Brain microvascular endothelial cell (primary cell): Measurements from ENCODE around the gene GART.

Experiments used
- DNase-seq: peaks from one replicate; pipeline ENCODE4 v3.0.0-alpha.2; 2020
- H3K27ac ChIP-seq: fragments of 250-450 bp; sonication (Bioruptor Pico); 2 replicates; pipeline ENCODE4 v1.5.1; 2020; ENCODE audit warnings: mild to moderate bottlenecking, moderate library complexity
- H3K27me3 ChIP-seq: fragments of 250-450 bp; sonication (Bioruptor Pico); replicated peaks from 2 replicates; pipeline ENCODE4 v1.5.1; 2020; ENCODE audit warnings: mild to moderate bottlenecking
- H3K36me3 ChIP-seq: fragments of 250-450 bp; sonication (Bioruptor Pico); replicated peaks from 2 replicates; pipeline ENCODE4 v1.5.1; 2020; ENCODE audit warnings: mild to moderate bottlenecking
- H3K4me3 ChIP-seq: 2 replicates; pipeline ENCODE4 v1.5.1; 2011; ENCODE audit warnings: low read depth, mild to moderate bottlenecking, control low read depth, low read length, moderate library complexity
- CTCF ChIP-seq: IDR thresholded peaks from 2 replicates; pipeline ENCODE4 v1.5.1; 2011; ENCODE audit warnings: low read depth, mild to moderate bottlenecking, moderate library complexity, low read length, control low read depth, inconsistent platforms; ENCODE audit errors: missing control alignments
- in situ Hi-C: cut with HindIII; loops from 2 replicates; pipeline ENCODE4 v1.10.0; 2017; ENCODE audit warnings: low sequenced_read_pairs, low pct_ligation_motif_present

The GART gene

DNA sequence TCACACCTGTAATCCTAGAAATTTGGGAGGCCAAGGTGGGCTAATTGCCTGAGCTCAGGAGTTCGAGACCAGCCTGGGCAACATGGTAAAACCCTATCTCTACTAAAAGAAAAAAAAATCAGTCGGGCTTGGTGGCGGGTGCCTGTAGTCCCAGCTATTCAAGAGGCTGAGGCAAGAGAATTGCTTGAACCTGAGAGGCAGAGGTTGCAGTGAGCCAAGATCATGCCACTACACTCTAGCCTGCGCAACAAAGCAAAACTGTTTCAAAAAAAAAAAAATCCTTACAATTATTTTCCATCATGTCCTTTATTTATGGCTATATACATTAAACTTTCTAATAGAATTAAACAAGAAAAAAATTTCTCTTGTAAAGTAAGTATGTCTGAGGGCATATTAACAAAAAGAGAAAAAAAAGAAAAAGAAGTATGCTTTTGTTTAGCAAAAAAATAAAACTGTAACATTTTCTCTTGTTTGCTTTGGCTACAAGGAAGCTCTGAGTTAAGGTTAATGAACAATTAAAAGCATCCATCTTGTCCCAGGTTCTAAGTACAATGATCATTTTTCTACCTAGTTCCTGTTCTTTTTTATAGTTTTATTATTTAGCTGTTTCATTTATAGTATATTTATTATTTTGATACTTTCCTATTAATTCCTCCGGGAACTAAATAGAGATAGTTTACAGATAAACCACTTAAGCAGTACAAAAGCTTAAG is 80.2 kb downstream of the GART start:
- no peak for TF ChIP-seq CTCF
- H3K36me3 ChIP-seq: peaks cover 11% of the 10 kb centered on the region
- H3K4me3 ChIP-seq: no peak overlapping the region
- in situ Hi-C loops: no loop called here
- no peaks in the 10 kb centered on the region for H3K27me3 ChIP-seq
- no peak for DNase-seq
- no peak overlapping the region for H3K27ac ChIP-seq

- H3K4me3 ChIP-seq: no peak overlapping the region
- H3K27me3 ChIP-seq: no peaks in the 10 kb centered on the region
- in situ Hi-C loops: no loop called here
- no peak for TF ChIP-seq CTCF
- DNase-seq: no peak
- peaks cover 19% of the 10 kb centered on the region for H3K36me3 ChIP-seq
- H3K27ac ChIP-seq: no peak overlapping the region
These were observed 83.1 kb downstream of the GART start for GRCh38 chr21:33458861-33459260.

GRCh38 chr21:33455686-33456446 is 86.1 kb downstream of the GART start:
- in situ Hi-C loops: no loop called here

More at GRCh38 chr21:33455686-33456446, 86.1 kb downstream of the GART start:
- peaks cover 11% of the 10 kb centered on the region for H3K36me3 ChIP-seq
- no peaks in the 10 kb centered on the region for H3K27me3 ChIP-seq
- no peak overlapping the region for H3K27ac ChIP-seq
- no peak for DNase-seq
- H3K4me3 ChIP-seq: no peak overlapping the region
- TF ChIP-seq CTCF: no peak
